Measurements from ENCODE around the gene BBOF1. TPM values are rescaled to one million over a fixed set of nuclear protein-coding genes. Genes with fewer than 3 reads are reported as not detected.

BBOF1 gene
- total and polyA plus RNA-seq, 2 of the 8 experiments (the other 6 are each of a cell fraction or from before 2014, with no cell fraction given), result 0.26 to 0.60 TPM

- Histone ChIP-seq H2AFZ (ENCODE audit: low read length) (no peak overlapping the region), H3K79me1 (ENCODE audit: low read depth, low read length) (no peaks in the 10 kb centered on the region), H2BK120ac (replicated peaks; ENCODE audit: low read depth, low read length) (no peak overlapping the region), H3K4me3 (ENCODE audit: extremely low read depth in 1 of 4, insufficient read depth in 2 of 4, low read depth in 3 of 4, low read length in 4 of 4) (no peak overlapping the region), H4K8ac (ENCODE audit: extremely low read depth, insufficient read depth, low read length) (no peak overlapping the region), H3K27me3 (replicated peaks in 1 of 4; ENCODE audit: control insufficient read depth in 3 of 4, extremely low read depth in 1 of 4, insufficient read depth in 3 of 4, low read length in 3 of 4) (no peaks in the 10 kb centered on the region), H3K79me2 (ENCODE audit: control insufficient read depth in 1 of 2, insufficient read depth in 2 of 2, low read length in 2 of 2) (no peaks in the 10 kb centered on the region), H3K4me2 (ENCODE audit: insufficient read depth in 1 of 2, low read depth in 2 of 2, low read length in 2 of 2) (no peak overlapping the region), H2BK5ac (ENCODE audit: low read depth, low read length) (no peak overlapping the region), H2BK20ac (ENCODE audit: low read length) (no peak overlapping the region), H3K4ac (replicated peaks; ENCODE audit: insufficient read length, low read depth, low read length) (no peak overlapping the region), H4K5ac (ENCODE audit: insufficient read length, low read depth, low read length) (no peak overlapping the region), H2AK5ac (ENCODE audit: low read depth, low read length) (no peak overlapping the region), H2BK15ac (ENCODE audit: low read length) (no peak overlapping the region), H3K18ac (ENCODE audit: extremely low read depth, low read length) (no peak overlapping the region), H4K91ac (replicated peaks; ENCODE audit: insufficient read length, low read length) (no peak overlapping the region), H2BK12ac (ENCODE audit: low read depth, low read length) (no peak overlapping the region), H3K36me3 (ENCODE audit: control insufficient read depth in 2 of 4, insufficient read depth in 4 of 4, low read length in 3 of 4) (no peaks in the 10 kb centered on the region), H3K27ac (ENCODE audit: low read depth, low read length) (no peak overlapping the region), H3K4me1 (replicated peaks in 1 of 4; ENCODE audit: control insufficient read depth in 3 of 4, insufficient read depth in 4 of 4, low read length in 3 of 4) (no peaks in the 10 kb centered on the region), H3K23ac (ENCODE audit: insufficient read length) (no peak overlapping the region), H3K9me3 (ENCODE audit: insufficient read depth in 2 of 2, low read depth in 1 of 2, low read length in 1 of 2) (no peaks in the 10 kb centered on the region), H3K23me2 (ENCODE audit: low read depth, low read length) (no peaks in the 10 kb centered on the region), H3K14ac (ENCODE audit: insufficient read length) (no peak overlapping the region), H3K9ac (replicated peaks in 1 of 4; ENCODE audit: extremely low read depth in 1 of 4, low read depth in 3 of 4, low read length in 3 of 4) (no peak overlapping the region), H3K56ac (replicated peaks; ENCODE audit: insufficient read length, low read depth, low read length) (no peak overlapping the region), H4K20me1 (replicated peaks in 1 of 2; ENCODE audit: control insufficient read depth in 1 of 2, insufficient read depth in 2 of 2, low read length in 2 of 2) (no peaks in the 10 kb centered on the region)
- WGBS, 2 experiments (ENCODE audit: extremely low coverage in 1 of 2, insufficient coverage in 1 of 2, insufficient read length in 1 of 2, insufficient replicate concordance in 2 of 2, low coverage in 1 of 2, low lambda C conversion rate in 2 of 2, missing lambda C conversion rate in 1 of 2), result 83% methylated on average over 3 of the region's 3 CpGs; no CpG with 5 or more reads in 1 of the 2 experiments
- TF ChIP-seq SUZ12 (IDR thresholded peaks at IDR 0.05; ENCODE audit: low read length), result no peak
- TF ChIP-seq SIN3A (conservative IDR thresholded peaks at IDR 0.05 in 1 of 2, IDR thresholded peaks at IDR 0.05 in 1 of 2; ENCODE audit: low read depth in 1 of 2, low read length in 2 of 2), result no peak
- TF ChIP-seq RFX5 (IDR thresholded peaks at IDR 0.05; ENCODE audit: borderline replicate concordance, low read depth, low read length), result no peak
- no peak for TF ChIP-seq USF2 (IDR thresholded peaks at IDR 0.05; ENCODE audit: low read length)
- TF ChIP-seq JUND (IDR thresholded peaks at IDR 0.05; ENCODE audit: low read length), result no peak
- no peak for TF ChIP-seq TEAD4 (IDR thresholded peaks at IDR 0.05; ENCODE audit: low read depth, low read length)
- no peak for TF ChIP-seq E2F6 (IDR thresholded peaks at IDR 0.05)
- no peak for TF ChIP-seq CREB1 (IDR thresholded peaks at IDR 0.05)
- ChIA-PET POLR2A (ENCODE audit: partially characterized antibody) (no interaction called here), CTCF (ENCODE audit: partially characterized antibody) (interaction anchor here (0.9 kb wide), 1 partner anchor 10 kb away, joined by 3 read pairs; no protein-coding TSS in a partner anchor)
- no peak for FAIRE-seq
- DNase-seq (ENCODE audit: low read depth in 1 of 2, low spot score in 2 of 2), result no peak
These were observed 30.8 kb downstream of the BBOF1 start for GRCh38 chr14:74049876-74050495.
